Activated CD4-positive, alpha-beta memory T cell treated with anti-CD3 and anti-CD28 coated beads, Interleukin-2, amount 10 ng/mL, durations not matched to agents 7 days and 5 days (primary cell): ENCODE data around the gene PTPRO. TPM values are rescaled to one million over a fixed set of nuclear protein-coding genes. Genes with fewer than 3 reads are reported as not detected.

Experiments
- CTCF ChIA-PET: fragments of 350-600 bp; sonication (Branson Sonifier 250); formaldehyde crosslinking; loops from one replicate; lab custom pipeline; 2021; ENCODE audit warnings: antibody characterized with exemption, inconsistent platforms; lab: Charles Lee
- POLR2A ChIA-PET: fragments of 350-600 bp; sonication (Branson Sonifier 250); formaldehyde crosslinking; loops from one replicate; lab custom pipeline; 2021; ENCODE audit warnings: antibody characterized with exemption; lab: Charles Lee
- DNase-seq: peaks from one replicate; pipeline ENCODE4 v3.0.0-alpha.2; 2020
- H3K27ac Mint-ChIP-seq: one replicate; pipeline ENCODE4 v1.8.0; 2021; ENCODE audit warnings: mild to moderate bottlenecking, mixed read lengths
- H3K27me3 Mint-ChIP-seq: one replicate; pipeline ENCODE4 v1.8.0; 2021; ENCODE audit warnings: mixed read lengths
- H3K36me3 Mint-ChIP-seq: one replicate; pipeline ENCODE4 v1.8.0; 2021; ENCODE audit warnings: low read depth, mixed read lengths
- H3K4me1 Mint-ChIP-seq: one replicate; pipeline ENCODE4 v1.8.0; 2021; ENCODE audit warnings: mixed read lengths
- H3K4me3 Mint-ChIP-seq: one replicate; pipeline ENCODE4 v1.8.0; 2021; ENCODE audit warnings: mild to moderate bottlenecking, mixed read lengths
- H3K9me3 Mint-ChIP-seq: one replicate; pipeline ENCODE4 v1.8.0; 2021; ENCODE audit warnings: mixed read lengths
- total RNA-seq, 2 experiments: library from RNA; stranded (reverse); gene quantifications; one replicate each; pipeline ENCODE4 v1.2.3, GENCODE V29; 2021

Gene PTPRO
- total RNA-seq, 2 experiments from 2014 or later: 1.5 to 2.5 TPM

DNA sequence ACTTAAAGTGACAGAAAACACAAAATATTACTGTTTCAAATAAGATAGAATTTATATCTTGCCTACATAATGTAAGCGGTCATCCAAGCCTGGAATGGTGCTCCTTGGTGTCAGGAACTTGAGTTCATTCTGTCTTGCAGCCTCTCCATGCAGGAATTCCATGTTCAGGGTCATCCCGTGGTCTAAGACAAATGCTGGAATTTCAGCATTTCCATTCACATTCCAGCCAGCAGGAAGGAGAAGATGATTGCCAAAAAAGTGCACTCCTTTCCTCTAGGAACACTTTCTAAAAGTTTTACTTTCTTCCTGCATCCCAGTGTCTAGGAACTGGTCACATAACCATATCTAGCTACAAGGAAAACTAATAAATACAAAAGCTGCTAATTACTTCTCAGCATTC lies 106.3 kb downstream of the PTPRO start:
- ChIA-PET POLR2A (no interaction called here), CTCF (no interaction called here)
- no peak overlapping the region for H3K27ac Mint-ChIP-seq
- no peaks in the 10 kb centered on the region for H3K36me3 Mint-ChIP-seq
- DNase-seq: no peak
- no peak overlapping the region for H3K4me3 Mint-ChIP-seq
- H3K9me3 Mint-ChIP-seq: no peaks in the 10 kb centered on the region
- H3K4me1 Mint-ChIP-seq: no peaks in the 10 kb centered on the region
- peaks cover 16% of the 10 kb centered on the region for H3K27me3 Mint-ChIP-seq

DNA sequence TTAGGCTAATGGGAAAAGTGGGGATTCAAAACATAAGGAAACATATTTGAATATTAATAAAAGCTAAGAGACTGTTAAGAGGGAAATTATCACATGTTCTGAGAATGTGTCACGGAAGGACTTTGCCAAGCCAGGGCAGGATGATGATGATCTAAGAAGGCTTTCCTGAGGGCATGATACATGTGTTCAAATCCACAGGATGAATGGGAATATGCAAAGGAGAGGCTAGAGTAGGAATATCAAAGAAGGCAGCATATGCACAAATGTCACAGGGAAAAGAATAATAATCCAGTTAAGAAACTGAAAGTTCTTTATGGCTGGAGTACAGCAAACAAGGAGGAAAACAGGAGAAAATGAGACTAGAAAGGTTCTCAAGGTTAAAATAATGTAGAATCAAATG lies 107.0 kb downstream of the PTPRO start:
- Mint-ChIP-seq H3K9me3 (no peaks in the 10 kb centered on the region), H3K4me3 (no peak overlapping the region), H3K27me3 (peaks cover 18% of the 10 kb centered on the region), H3K36me3 (no peaks in the 10 kb centered on the region), H3K4me1 (no peaks in the 10 kb centered on the region), H3K27ac (no peak overlapping the region)
- DNase-seq: no peak
- CTCF ChIA-PET: no interaction called here
- POLR2A ChIA-PET: interaction anchor here (0.5 kb wide), 1 partner anchor 316 kb away, joined by 3 read pairs; no protein-coding TSS in a partner anchor

- no peak overlapping the region for H3K27ac Mint-ChIP-seq
- no peaks in the 10 kb centered on the region for H3K4me1 Mint-ChIP-seq
- peaks cover 11% of the 10 kb centered on the region for H3K27me3 Mint-ChIP-seq
- DNase-seq: no peak
- no peak overlapping the region for H3K4me3 Mint-ChIP-seq
- ChIA-PET POLR2A (no interaction called here), CTCF (no interaction called here)
- H3K36me3 Mint-ChIP-seq: no peaks in the 10 kb centered on the region
- peaks cover 6% of the 10 kb centered on the region for H3K9me3 Mint-ChIP-seq
These were observed 113.3 kb downstream of the PTPRO start for GRCh38 chr12:15435597-15435996.

- Mint-ChIP-seq H3K4me1 (peaks cover 4% of the 10 kb centered on the region), H3K27ac (no peak overlapping the region), H3K36me3 (no peaks in the 10 kb centered on the region), H3K4me3 (no peak overlapping the region), H3K27me3 (peaks cover 20% of the 10 kb centered on the region), H3K9me3 (peaks cover 8% of the 10 kb centered on the region)
- no peak for DNase-seq
- ChIA-PET POLR2A (no interaction called here), CTCF (no interaction called here)
These were observed 117.2 kb downstream of the PTPRO start for GRCh38 chr12:15439459-15439858.

DNA sequence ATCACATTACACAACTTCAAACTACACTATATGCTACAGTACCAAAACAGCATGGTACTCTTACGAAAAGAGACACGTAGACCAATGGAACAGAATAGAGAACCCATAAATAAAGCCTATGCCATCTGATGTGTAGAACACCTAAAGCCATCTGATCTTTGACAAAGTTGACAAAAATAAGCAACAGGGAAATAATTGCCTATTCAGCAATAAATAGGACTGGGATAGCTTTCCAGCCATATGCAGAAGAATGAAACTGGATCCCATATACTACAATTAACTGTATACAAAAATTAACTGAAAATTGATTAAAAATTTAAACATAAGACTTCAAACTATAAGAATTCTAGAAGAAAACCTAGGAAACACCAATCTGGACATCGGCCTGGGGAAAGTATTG lies 120.7 kb downstream of the PTPRO start:
- peaks cover 5% of the 10 kb centered on the region for H3K9me3 Mint-ChIP-seq
- no peak overlapping the region for H3K4me3 Mint-ChIP-seq
- H3K27ac Mint-ChIP-seq: no peak overlapping the region
- H3K36me3 Mint-ChIP-seq: no peaks in the 10 kb centered on the region
- peaks cover 4% of the 10 kb centered on the region for H3K4me1 Mint-ChIP-seq
- ChIA-PET CTCF (no interaction called here), POLR2A (no interaction called here)
- DNase-seq: no peak
- peaks cover 16% of the 10 kb centered on the region for H3K27me3 Mint-ChIP-seq

DNA sequence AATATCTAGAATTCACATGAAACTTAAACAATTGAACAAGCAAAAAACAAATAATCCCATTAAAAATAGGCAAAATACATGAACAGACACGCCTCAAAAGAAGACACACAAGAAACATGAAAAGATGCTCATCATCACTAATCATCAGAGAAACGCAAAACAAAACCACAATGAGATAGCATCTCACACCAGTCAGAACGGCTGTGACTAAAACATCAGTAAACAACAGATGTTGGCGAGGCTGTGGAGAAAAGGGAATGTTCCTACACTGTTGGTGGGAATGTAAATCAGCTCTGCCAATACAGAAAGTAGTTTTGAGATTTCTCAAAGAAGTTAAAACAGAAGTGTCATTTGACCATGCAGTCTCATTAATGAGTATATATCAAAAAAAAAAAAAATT lies 121.3 kb downstream of the PTPRO start:
- POLR2A ChIA-PET: no interaction called here
- Mint-ChIP-seq H3K36me3 (no peaks in the 10 kb centered on the region), H3K4me3 (no peak overlapping the region), H3K27ac (no peak overlapping the region), H3K27me3 (peaks cover 16% of the 10 kb centered on the region), H3K9me3 (peaks cover 4% of the 10 kb centered on the region), H3K4me1 (peaks cover 4% of the 10 kb centered on the region)
- DNase-seq: no peak
- CTCF ChIA-PET: no interaction called here

GRCh38 chr12:15444523-15444922 lies 122.2 kb downstream of the PTPRO start:
- H3K27me3 Mint-ChIP-seq: peaks cover 16% of the 10 kb centered on the region
- H3K4me3 Mint-ChIP-seq: no peak overlapping the region
- H3K36me3 Mint-ChIP-seq: no peaks in the 10 kb centered on the region
- H3K27ac Mint-ChIP-seq: no peak overlapping the region
- H3K4me1 Mint-ChIP-seq: peaks cover 4% of the 10 kb centered on the region
- CTCF ChIA-PET: no interaction called here
- H3K9me3 Mint-ChIP-seq: peaks cover 2% of the 10 kb centered on the region
- POLR2A ChIA-PET: no interaction called here
- DNase-seq: no peak

GRCh38 chr12:15446807-15447206 lies 124.5 kb downstream of the PTPRO start:
- no peak for DNase-seq
- no peak overlapping the region for H3K4me3 Mint-ChIP-seq
- H3K9me3 Mint-ChIP-seq: no peaks in the 10 kb centered on the region
- H3K36me3 Mint-ChIP-seq: no peaks in the 10 kb centered on the region
- ChIA-PET CTCF (no interaction called here), POLR2A (no interaction called here)
- H3K27me3 Mint-ChIP-seq: peaks cover 19% of the 10 kb centered on the region
- no peak overlapping the region for H3K27ac Mint-ChIP-seq
- H3K4me1 Mint-ChIP-seq: peaks cover 6% of the 10 kb centered on the region

DNA sequence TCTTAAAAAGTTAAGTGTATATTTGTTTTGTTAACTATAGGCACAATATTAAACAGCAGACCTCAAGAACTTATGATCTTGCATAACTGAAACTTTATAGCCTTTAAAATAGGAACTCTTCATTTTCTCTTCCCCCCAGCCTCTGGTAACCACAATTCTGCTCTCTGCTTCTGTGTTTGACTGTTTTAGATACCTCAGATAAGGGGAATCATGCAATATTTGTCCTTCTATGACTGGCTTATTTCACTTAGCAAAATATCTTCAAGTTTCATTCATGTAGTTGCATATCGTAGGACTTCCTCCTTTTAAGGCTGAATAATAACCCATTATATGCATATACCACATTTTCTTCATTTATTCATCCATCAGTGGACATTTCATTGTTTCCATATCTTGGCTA lies 131.3 kb downstream of the PTPRO start:
- H3K4me3 Mint-ChIP-seq: no peak overlapping the region
- CTCF ChIA-PET: no interaction called here
- H3K36me3 Mint-ChIP-seq: no peaks in the 10 kb centered on the region
- peaks cover 7% of the 10 kb centered on the region for H3K9me3 Mint-ChIP-seq
- H3K27ac Mint-ChIP-seq: no peak overlapping the region
- POLR2A ChIA-PET: no interaction called here
- H3K27me3 Mint-ChIP-seq: peaks cover 19% of the 10 kb centered on the region
- H3K4me1 Mint-ChIP-seq: peaks cover 16% of the 10 kb centered on the region
- no peak for DNase-seq

DNA sequence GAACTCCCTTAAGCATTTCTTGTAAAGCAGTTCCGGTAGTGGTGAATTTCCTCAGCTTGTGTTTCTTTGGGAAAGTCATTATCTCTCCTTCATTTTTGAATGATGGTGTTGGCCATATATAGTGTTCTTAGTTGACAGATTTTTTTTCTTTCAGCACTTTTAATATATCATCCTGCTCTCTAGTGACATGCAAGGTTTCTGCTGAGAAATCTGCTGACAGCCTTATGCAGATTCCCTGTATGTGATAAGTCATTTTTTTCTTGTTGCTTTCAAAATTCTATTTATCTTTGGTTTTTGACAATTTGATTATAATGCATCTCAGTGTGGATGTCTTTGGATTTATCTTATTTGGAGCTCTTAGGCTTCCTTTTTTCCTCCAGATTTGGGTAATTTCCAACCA lies 135.7 kb downstream of the PTPRO start:
- Mint-ChIP-seq H3K36me3 (no peaks in the 10 kb centered on the region), H3K27ac (no peak overlapping the region), H3K4me3 (no peak overlapping the region), H3K27me3 (peaks cover 13% of the 10 kb centered on the region), H3K4me1 (peaks cover 12% of the 10 kb centered on the region), H3K9me3 (peaks cover 7% of the 10 kb centered on the region)
- POLR2A ChIA-PET: no interaction called here
- CTCF ChIA-PET: no interaction called here
- DNase-seq: no peak

- Mint-ChIP-seq H3K4me3 (no peak overlapping the region), H3K27ac (no peak overlapping the region), H3K27me3 (peaks cover 19% of the 10 kb centered on the region), H3K4me1 (no peaks in the 10 kb centered on the region), H3K9me3 (no peaks in the 10 kb centered on the region), H3K36me3 (no peaks in the 10 kb centered on the region)
- ChIA-PET CTCF (no interaction called here), POLR2A (no interaction called here)
- no peak for DNase-seq
These were observed 146.6 kb downstream of the PTPRO start for GRCh38 chr12:15468911-15469310.

GRCh38 chr12:15469356-15469755 lies 147.0 kb downstream of the PTPRO start:
- CTCF ChIA-PET: no interaction called here
- H3K27me3 Mint-ChIP-seq: peaks cover 18% of the 10 kb centered on the region
- no peak overlapping the region for H3K4me3 Mint-ChIP-seq
- no peak for DNase-seq
- H3K36me3 Mint-ChIP-seq: no peaks in the 10 kb centered on the region
- no peaks in the 10 kb centered on the region for H3K4me1 Mint-ChIP-seq
- no peaks in the 10 kb centered on the region for H3K9me3 Mint-ChIP-seq
- POLR2A ChIA-PET: no interaction called here
- no peak overlapping the region for H3K27ac Mint-ChIP-seq

GRCh38 chr12:15472036-15472435 lies 149.7 kb downstream of the PTPRO start:
- DNase-seq: no peak
- Mint-ChIP-seq H3K27ac (no peak overlapping the region), H3K36me3 (no peaks in the 10 kb centered on the region), H3K27me3 (peaks cover 16% of the 10 kb centered on the region), H3K4me1 (no peaks in the 10 kb centered on the region), H3K4me3 (no peak overlapping the region), H3K9me3 (no peaks in the 10 kb centered on the region)
- CTCF ChIA-PET: interaction anchor here (1.3 kb wide), 1 partner anchor 119 kb away, joined by 4 read pairs; no protein-coding TSS in a partner anchor
- POLR2A ChIA-PET: no interaction called here

DNA sequence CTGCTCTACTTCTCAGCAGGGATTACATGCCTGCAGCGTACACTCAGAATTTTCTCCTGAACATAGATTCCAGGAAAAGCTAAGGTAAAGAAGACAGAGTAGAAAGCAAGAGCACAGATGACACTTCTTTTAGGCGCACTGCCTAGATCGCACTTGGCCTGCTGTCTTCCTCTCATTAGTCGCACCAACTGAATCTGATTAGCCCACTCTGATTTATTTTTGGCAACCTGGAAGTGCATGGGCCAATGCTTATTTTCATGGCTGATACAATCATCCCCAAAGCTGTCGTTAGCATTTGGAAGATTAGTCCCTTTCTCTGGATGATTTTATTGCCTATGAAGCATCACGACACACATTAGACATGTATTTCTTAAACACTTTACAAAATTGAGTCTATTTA lies 152.5 kb downstream of the PTPRO start:
- no peak overlapping the region for H3K27ac Mint-ChIP-seq
- no peak for DNase-seq
- H3K4me3 Mint-ChIP-seq: no peak overlapping the region
- H3K36me3 Mint-ChIP-seq: no peaks in the 10 kb centered on the region
- peaks cover 10% of the 10 kb centered on the region for H3K27me3 Mint-ChIP-seq
- CTCF ChIA-PET: no interaction called here
- no peaks in the 10 kb centered on the region for H3K4me1 Mint-ChIP-seq
- POLR2A ChIA-PET: no interaction called here
- no peaks in the 10 kb centered on the region for H3K9me3 Mint-ChIP-seq
